Measurements from ENCODE around the gene SH3BP2.

Gene SH3BP2

GRCh38 chr4:2832981-2833670, 40.2 kb downstream of the SH3BP2 start:
- no peak for DNase-seq (ENCODE audit: low read depth)

- DNase-seq (ENCODE audit: low read depth): no peak
Measured at GRCh38 chr4:2833671-2834000, 40.8 kb downstream of the SH3BP2 start.

GRCh38 chr4:2834001-2834921, 41.4 kb downstream of the SH3BP2 start:
- no peak for DNase-seq (ENCODE audit: low read depth)

- DNase-seq (ENCODE audit: low read depth): no peak
Measured at GRCh38 chr4:2835978-2836377, 43.1 kb downstream of the SH3BP2 start.

- no peak for DNase-seq (ENCODE audit: low read depth)
Measured at GRCh38 chr4:2836391-2836859, 43.5 kb downstream of the SH3BP2 start.

GRCh38 chr4:2837110-2837903, 44.4 kb downstream of the SH3BP2 start:
- no peak for DNase-seq (ENCODE audit: low read depth)

- peak; percentile 60 for DNase-seq (ENCODE audit: low read depth)
Measured at GRCh38 chr4:2837904-2838496, 45.1 kb downstream of the SH3BP2 start.

GRCh38 chr4:2839060-2839459, 46.2 kb downstream of the SH3BP2 start:
- DNase-seq (ENCODE audit: low read depth): no peak

GRCh38 chr4:2842687-2843262, 49.9 kb downstream of the SH3BP2 start:
- no peak for DNase-seq (ENCODE audit: low read depth)

- DNase-seq (ENCODE audit: low read depth): peak; percentile 96
Measured at GRCh38 chr4:2843263-2843940, 50.5 kb downstream of the SH3BP2 start, which contains the start of gene ADD1. ADD1 (plus strand) TSS chr4:2843844; CDS start chr4:2875916, 32,072 bp downstream.

- no peak for DNase-seq (ENCODE audit: low read depth)
Measured at GRCh38 chr4:2843941-2844584, 51.2 kb downstream of the SH3BP2 start.

- DNase-seq (ENCODE audit: low read depth): no peak
Measured at GRCh38 chr4:2846172-2846571, 53.3 kb downstream of the SH3BP2 start.

- DNase-seq (ENCODE audit: low read depth): no peak
Measured at GRCh38 chr4:2847302-2847871, 54.5 kb downstream of the SH3BP2 start.

GRCh38 chr4:2848449-2848848, 55.6 kb downstream of the SH3BP2 start:
- no peak for DNase-seq (ENCODE audit: low read depth)

- no peak for DNase-seq (ENCODE audit: low read depth)
Measured at GRCh38 chr4:2849267-2850152, 56.6 kb downstream of the SH3BP2 start.

GRCh38 chr4:2850966-2851798, 58.3 kb downstream of the SH3BP2 start:
- DNase-seq (ENCODE audit: low read depth): no peak

GRCh38 chr4:2852481-2852921, 59.6 kb downstream of the SH3BP2 start:
- no peak for DNase-seq (ENCODE audit: low read depth)

GRCh38 chr4:2855584-2855983, 62.7 kb downstream of the SH3BP2 start:
- DNase-seq (ENCODE audit: low read depth): no peak
